Skeletal muscle satellite cell (primary cell): Measurements from ENCODE around the gene FAM53B.

ENCODE experiments used
- H3K27me3 ChIP-seq: 2 replicates; pipeline ENCODE4 v1.7.0; 2013; ENCODE audit warnings: low read length; ENCODE audit not compliant: control insufficient read depth, insufficient read depth
- H3K36me3 ChIP-seq: 2 replicates; pipeline ENCODE4 v1.7.0; 2013; ENCODE audit warnings: mild to moderate bottlenecking, control low read depth, low read length; ENCODE audit not compliant: insufficient read depth
- H3K4me1 ChIP-seq: 2 replicates; pipeline ENCODE4 v1.7.0; 2013; ENCODE audit warnings: low read length; ENCODE audit not compliant: control insufficient read depth, insufficient read depth
- H3K4me2 ChIP-seq: 2 replicates; pipeline ENCODE4 v1.7.0; 2013; ENCODE audit warnings: mild to moderate bottlenecking, low read length
- H3K4me3 ChIP-seq: 2 replicates; pipeline ENCODE4 v1.7.0; 2013; ENCODE audit warnings: low read length
- H3K9ac ChIP-seq: 2 replicates; pipeline ENCODE4 v1.7.0; 2013; ENCODE audit warnings: mild to moderate bottlenecking, low read depth, low read length, moderate library complexity
- H3K9me3 ChIP-seq: replicated peaks from 2 replicates; pipeline ENCODE4 v1.7.0; 2013; ENCODE audit warnings: mild to moderate bottlenecking, control low read depth, low read length

Gene FAM53B

DNA sequence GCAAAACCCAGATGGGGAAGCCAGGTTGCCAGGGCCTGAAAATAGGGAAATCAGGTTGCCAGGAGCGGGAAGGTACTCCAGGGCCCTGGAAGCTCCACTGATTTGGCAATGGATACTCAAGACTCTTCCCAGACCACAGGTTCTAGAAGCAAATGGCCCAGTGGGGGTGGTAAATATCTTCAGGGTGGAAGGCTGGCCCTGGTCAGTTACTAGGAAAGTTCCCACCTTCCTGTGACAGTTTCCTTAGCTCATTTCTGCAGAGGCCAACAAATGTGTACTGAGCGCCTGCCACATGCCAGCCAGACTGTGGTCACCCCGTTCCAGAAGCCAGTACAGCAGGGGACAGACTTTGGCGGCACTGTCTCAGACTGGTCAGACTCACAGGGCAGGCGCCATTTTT lies 113.6 kb downstream of the FAM53B start:
- H3K36me3 ChIP-seq, result no peaks in the 10 kb centered on the region
- no peak overlapping the region for H3K9ac ChIP-seq
- H3K9me3 ChIP-seq, result no peaks in the 10 kb centered on the region
- H3K4me1 ChIP-seq, result peaks cover 25% of the 10 kb centered on the region
- H3K4me3 ChIP-seq, result no peak overlapping the region
- H3K27me3 ChIP-seq, result no peaks in the 10 kb centered on the region
- no peak overlapping the region for H3K4me2 ChIP-seq

DNA sequence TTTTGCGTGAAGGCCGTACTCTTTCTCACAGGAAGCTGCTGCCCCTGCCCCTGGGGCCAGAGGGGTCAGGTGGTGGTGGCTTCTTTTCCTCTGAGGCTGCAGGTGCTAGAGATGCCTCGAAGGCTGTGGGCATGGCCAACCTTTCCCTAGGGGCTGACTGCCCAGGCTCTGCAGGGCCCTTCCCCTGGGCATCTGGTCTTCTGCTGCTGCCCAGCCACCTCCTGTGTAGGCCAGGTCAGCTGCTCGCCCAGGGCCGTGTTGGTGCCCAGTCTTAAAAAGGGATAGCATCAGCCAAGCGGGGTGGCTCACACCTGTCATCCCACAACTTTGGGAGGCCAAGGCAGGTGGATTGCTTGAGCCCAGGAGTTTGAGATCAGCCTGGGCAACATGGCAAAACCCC lies 114.3 kb downstream of the FAM53B start:
- no peaks in the 10 kb centered on the region for H3K9me3 ChIP-seq
- H3K36me3 ChIP-seq, result no peaks in the 10 kb centered on the region
- H3K4me3 ChIP-seq, result no peak overlapping the region
- H3K4me1 ChIP-seq, result peaks cover 25% of the 10 kb centered on the region
- H3K4me2 ChIP-seq, result no peak overlapping the region
- no peaks in the 10 kb centered on the region for H3K27me3 ChIP-seq
- no peak overlapping the region for H3K9ac ChIP-seq

DNA sequence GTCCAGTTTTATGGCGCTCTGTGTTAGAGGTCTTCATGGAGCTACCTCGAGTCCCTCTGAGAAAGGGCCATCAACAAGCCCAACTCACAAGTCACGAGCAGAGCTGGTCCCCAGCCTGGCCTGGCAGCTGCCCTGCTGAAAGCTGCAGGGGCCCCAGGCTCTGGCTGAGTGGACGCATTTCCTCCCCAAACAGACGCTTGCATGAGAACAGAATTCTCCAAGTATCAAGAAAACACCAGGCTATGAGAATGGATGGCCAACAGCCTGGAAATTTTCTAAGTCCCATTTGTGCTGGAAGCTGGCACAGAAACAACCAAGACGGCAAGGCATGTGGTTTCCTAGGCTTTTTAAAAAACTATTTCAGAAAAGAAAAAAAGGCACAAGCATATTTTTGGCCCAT lies 114.8 kb downstream of the FAM53B start:
- no peak overlapping the region for H3K4me2 ChIP-seq
- H3K4me1 ChIP-seq, result peaks cover 25% of the 10 kb centered on the region
- no peak overlapping the region for H3K4me3 ChIP-seq
- H3K9ac ChIP-seq, result no peak overlapping the region
- no peaks in the 10 kb centered on the region for H3K9me3 ChIP-seq
- H3K36me3 ChIP-seq, result no peaks in the 10 kb centered on the region
- no peaks in the 10 kb centered on the region for H3K27me3 ChIP-seq

DNA sequence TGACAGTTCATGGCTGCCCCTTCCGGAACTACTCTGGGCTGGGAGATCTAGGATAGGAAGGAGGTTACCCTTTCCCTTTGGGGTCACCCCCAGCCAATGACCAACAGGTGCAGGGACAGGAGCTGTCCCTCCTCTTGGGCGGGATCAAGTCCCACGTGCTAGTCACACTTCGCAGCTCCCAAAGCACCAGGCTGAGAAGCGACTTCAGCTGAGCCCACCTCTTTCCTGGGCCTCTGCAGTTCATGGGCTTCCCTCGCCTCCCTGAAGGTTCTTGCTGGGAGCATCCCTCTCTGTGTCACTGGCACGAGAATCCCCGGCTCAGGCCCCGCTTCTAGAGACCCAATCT lies 115.5 kb downstream of the FAM53B start:
- H3K27me3 ChIP-seq, result no peaks in the 10 kb centered on the region
- H3K4me3 ChIP-seq, result no peak overlapping the region
- no peaks in the 10 kb centered on the region for H3K9me3 ChIP-seq
- H3K4me2 ChIP-seq, result no peak overlapping the region
- H3K36me3 ChIP-seq, result no peaks in the 10 kb centered on the region
- H3K9ac ChIP-seq, result no peak overlapping the region
- peaks cover 25% of the 10 kb centered on the region for H3K4me1 ChIP-seq

DNA sequence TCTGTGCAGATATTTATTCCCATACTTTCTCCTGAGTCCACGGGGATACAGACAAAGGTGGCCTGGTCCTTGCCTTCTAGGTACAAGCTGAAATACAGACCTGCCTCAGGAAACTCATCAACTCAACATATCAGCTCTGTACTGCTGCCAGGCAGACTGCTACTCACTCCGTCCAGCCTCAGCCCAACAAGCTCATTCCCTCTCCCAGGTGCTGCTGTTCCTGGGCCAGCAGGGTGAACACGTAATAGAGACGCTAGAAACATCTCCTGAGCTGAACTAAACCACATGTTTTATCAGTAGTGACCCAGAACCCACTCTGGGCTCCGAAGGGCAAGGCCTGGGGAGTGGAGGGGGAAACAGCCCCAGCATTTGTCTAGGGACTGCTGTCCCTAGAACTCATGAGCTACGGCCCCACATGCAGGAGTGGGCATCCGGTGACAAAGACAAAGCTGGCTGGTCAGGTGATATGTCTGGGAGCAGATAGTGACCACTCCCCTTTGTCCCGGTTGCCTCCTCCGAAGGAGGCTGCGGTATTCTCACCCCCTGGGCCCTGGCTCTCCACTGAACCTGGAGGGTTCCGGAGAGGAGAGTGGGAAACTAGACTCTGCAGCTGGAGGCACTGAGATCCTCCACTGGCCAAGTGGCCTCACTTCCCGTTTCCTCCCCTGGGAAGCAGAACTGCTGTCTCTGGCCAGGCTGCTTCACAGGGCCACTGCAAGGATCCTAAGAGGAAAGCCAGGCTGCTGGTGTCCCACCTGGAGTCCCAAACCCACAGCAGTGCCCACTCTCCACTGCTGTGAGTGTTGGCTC lies 116.1 kb downstream of the FAM53B start:
- no peaks in the 10 kb centered on the region for H3K36me3 ChIP-seq
- no peaks in the 10 kb centered on the region for H3K9me3 ChIP-seq
- peaks cover 25% of the 10 kb centered on the region for H3K4me1 ChIP-seq
- no peaks in the 10 kb centered on the region for H3K27me3 ChIP-seq
- H3K9ac ChIP-seq, result no peak overlapping the region
- no peak overlapping the region for H3K4me3 ChIP-seq
- no peak overlapping the region for H3K4me2 ChIP-seq

DNA sequence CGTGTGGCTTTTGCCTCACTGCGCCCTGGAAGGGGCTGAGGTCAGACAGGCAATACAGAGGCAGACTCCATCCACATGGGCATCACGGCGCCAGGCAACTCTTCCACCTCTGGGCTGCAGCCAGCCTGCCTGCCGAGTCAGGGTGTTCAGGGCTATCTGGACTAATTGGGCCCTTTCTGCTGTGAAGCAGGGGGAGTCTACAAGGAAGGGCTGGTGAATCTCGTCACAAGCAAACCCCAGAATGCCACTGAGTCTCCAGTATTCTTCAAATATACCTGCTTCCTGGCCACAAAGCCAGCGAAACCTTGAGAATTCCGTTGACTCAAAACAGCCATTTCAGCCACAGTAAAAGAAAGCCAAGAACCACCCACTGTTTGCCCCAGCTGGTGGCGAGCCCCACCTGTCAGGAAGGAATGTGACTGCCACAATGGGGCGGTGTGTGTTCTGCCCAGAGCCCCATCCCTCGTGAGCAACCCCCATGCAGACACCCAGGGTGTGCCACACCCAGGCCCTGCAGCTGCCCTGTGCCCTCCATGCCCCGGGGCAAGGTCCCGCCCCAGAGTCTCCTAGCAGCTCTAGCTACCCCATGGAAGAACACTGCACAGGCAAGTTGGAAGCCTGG lies 117.3 kb downstream of the FAM53B start:
- Histone ChIP-seq H3K4me2 (peak overlapping the region; percentile 17), H3K36me3 (peaks cover 5% of the 10 kb centered on the region), H3K9ac (no peak overlapping the region), H3K4me3 (no peak overlapping the region), H3K4me1 (peaks cover 19% of the 10 kb centered on the region), H3K9me3 (no peaks in the 10 kb centered on the region), H3K27me3 (no peaks in the 10 kb centered on the region)

DNA sequence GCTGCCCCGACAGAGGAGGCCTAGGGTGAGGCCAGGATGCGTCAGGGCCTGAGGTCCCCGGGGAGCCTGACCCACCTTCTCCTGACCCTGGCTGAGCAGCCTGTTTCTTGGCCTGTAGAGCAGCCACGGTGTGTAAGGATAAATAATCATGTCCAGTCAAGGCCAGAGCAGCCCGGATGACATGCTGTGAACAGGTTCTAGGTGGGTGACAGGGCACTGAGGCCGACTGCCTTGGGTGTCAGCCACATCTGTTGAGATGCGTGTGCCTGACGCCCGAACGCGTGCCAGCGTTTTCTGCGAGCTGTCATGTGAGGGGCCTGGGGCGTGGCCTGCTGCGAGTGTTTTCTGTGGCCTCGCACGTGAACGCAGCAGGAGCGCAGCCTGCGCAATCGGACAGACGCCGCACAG lies 118.3 kb downstream of the FAM53B start:
- Histone ChIP-seq H3K4me1 (peaks cover 13% of the 10 kb centered on the region), H3K4me3 (no peak overlapping the region), H3K27me3 (no peaks in the 10 kb centered on the region), H3K9ac (no peak overlapping the region), H3K9me3 (no peaks in the 10 kb centered on the region), H3K4me2 (no peak overlapping the region), H3K36me3 (peaks cover 5% of the 10 kb centered on the region)

DNA sequence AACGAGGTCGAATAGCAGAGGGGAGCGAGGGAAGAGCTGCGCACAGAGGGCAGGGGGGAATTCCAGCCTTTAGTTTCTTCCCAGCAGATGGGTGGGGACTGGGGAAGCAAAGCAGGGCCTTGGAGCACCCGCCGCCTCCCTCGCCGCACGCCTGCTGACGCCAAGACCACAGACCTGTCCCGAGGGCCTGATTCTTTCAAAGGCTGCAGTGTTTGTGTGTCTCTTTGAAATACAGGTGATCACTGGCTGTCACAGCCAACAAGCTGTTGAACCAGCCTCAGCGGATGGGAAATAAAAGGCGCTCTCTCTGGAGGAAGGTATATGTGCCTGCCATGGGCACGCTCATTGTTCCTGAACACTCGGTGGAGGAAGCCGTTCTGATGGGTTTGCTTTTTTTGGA lies 119.3 kb downstream of the FAM53B start:
- no peak overlapping the region for H3K9ac ChIP-seq
- peaks cover 5% of the 10 kb centered on the region for H3K36me3 ChIP-seq
- H3K4me3 ChIP-seq, result no peak overlapping the region
- no peak overlapping the region for H3K4me2 ChIP-seq
- peaks cover 13% of the 10 kb centered on the region for H3K4me1 ChIP-seq
- H3K9me3 ChIP-seq, result no peaks in the 10 kb centered on the region
- no peaks in the 10 kb centered on the region for H3K27me3 ChIP-seq

DNA sequence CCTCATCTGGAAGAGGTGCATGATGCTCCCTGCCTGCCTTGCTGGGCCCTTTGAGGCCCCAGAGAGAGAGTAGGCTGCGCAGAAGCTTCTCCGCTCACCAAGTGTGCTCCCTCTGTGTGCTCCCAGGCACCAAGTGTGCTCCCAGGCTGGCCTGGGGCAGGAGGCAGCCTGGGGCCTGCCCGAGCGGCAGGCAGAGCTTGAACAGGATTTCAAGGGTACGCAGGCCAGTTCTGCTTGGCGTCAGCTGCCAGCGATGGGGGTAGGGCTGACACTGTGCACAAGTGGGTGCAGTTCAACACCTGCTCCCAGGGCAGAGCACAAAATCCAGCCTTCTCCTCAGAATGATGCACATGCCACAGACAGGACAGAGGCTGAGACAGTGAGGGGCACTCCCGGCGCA lies 119.7 kb downstream of the FAM53B start:
- Histone ChIP-seq H3K4me1 (peaks cover 13% of the 10 kb centered on the region), H3K36me3 (peaks cover 5% of the 10 kb centered on the region), H3K4me2 (no peak overlapping the region), H3K9me3 (no peaks in the 10 kb centered on the region), H3K27me3 (no peaks in the 10 kb centered on the region), H3K4me3 (no peak overlapping the region), H3K9ac (no peak overlapping the region)

DNA sequence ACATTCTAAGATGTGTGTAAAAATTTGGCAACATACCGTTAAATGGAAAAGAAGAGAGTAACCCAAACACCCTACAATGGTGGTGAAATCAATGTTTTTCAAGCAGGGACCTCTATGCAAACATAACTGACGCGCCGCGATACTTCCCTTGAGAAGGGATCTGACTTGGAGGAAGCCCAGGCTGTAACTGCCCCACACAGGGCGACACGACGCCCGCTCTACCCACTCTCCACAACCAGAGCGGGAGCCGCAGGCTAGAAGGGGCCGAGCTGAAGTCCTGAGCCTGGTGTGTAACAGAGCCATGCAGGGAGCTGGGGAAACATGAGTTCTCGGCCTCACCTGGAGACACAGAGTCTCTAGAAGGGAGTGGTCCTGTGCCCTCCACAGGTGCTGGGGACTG lies 120.2 kb downstream of the FAM53B start:
- Histone ChIP-seq H3K9ac (no peak overlapping the region), H3K4me2 (no peak overlapping the region), H3K4me1 (peaks cover 13% of the 10 kb centered on the region), H3K27me3 (no peaks in the 10 kb centered on the region), H3K4me3 (no peak overlapping the region), H3K9me3 (no peaks in the 10 kb centered on the region), H3K36me3 (peaks cover 5% of the 10 kb centered on the region)

DNA sequence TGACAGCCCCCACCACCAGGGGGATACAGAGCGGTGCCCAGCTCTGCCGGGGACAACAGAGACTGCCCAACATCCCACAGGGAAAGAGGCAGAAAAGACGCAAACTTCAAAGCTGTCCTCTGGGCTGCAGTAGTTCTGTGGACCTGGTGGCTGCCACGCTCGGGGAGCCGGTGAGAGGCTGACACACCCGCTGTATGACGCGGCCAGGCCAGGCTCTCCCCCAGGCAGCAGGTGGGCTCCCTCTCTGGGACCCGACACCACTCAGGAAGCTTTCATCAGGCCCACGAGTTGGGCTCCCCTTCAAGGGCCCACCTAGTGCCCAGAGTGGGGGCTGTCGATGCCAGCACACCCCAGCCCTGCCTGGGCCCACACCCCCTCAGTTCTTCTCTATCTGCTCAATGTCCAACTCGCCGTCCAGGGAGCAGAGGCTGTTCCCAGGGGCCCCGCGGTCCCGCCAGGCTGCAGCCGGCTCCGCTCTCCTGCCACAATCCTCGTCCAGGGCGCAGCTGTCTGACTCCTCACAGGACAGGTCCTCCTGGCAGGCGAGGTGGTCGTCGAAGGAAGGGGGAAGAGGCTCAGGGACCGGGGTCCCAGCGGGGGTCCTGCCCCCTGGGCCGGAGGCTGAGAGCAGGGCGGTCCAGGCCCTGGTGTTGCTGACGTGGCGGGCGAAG lies 121.2 kb downstream of the FAM53B start:
- Histone ChIP-seq H3K36me3 (peaks cover 5% of the 10 kb centered on the region), H3K4me1 (peaks cover 13% of the 10 kb centered on the region), H3K27me3 (no peaks in the 10 kb centered on the region), H3K9ac (no peak overlapping the region), H3K4me2 (no peak overlapping the region), H3K9me3 (no peaks in the 10 kb centered on the region), H3K4me3 (no peak overlapping the region)
